ENCODE results near the gene OR6A2.

DNA sequence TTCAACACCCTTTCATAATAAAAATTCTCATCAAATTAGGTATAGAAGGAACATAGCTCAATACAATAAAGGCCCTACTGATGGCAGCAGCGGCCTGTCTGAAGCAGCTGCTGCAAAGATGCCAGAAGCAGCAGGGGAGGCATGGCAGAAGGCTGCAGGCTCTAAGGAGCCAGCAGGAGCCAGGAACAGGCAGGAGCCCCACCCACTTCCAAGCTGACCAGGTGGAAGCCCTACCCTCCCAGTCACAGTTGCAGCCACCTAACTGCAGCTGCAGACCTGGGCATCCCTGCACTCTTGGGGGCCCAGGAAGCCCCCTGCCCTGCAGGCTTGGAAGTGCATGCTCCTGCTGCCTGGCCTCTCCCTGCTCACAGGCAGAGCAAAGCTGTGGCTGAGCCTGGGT is 18.2 kb upstream of the OR6A2 start:
- TF ChIP-seq CTCF (IDR thresholded peaks at IDR 0.05; ENCODE audit: low read depth, low read length, poor library complexity, severe bottlenecking) (no peak), EZH2phosphoT487 (IDR thresholded peaks at IDR 0.05; ENCODE audit: borderline replicate concordance, low read length) (no peak)
